ENCODE data around the gene CDH24. TPM values are rescaled to one million over a fixed set of nuclear protein-coding genes. Genes with fewer than 3 reads are reported as not detected.

The CDH24 gene
- total and polyA plus RNA-seq, 2 experiments from 2014 or later: 4.4 to 17.8 TPM

- TF ChIP-seq CTCF (conservative IDR thresholded peaks at IDR 0.05; ENCODE audit: low read depth in 2 of 2): no peak
- TF ChIP-seq JUNB (IDR thresholded peaks at IDR 0.05; ENCODE audit: unreplicated experiment): no peak
- TF ChIP-seq CREB1 (CRISPR knock-in tag; IDR thresholded peaks at IDR 0.05; ENCODE audit: low read depth): no peak
- no peak for TF ChIP-seq EZH2phosphoT487 (IDR thresholded peaks at IDR 0.05; ENCODE audit: unreplicated experiment)
- no peak for TF ChIP-seq NANOG (IDR thresholded peaks at IDR 0.05; ENCODE audit: borderline replicate concordance)
Observed at GRCh38 chr14:23055621-23056144, 1.6 kb downstream of the CDH24 start (continued).

DNA sequence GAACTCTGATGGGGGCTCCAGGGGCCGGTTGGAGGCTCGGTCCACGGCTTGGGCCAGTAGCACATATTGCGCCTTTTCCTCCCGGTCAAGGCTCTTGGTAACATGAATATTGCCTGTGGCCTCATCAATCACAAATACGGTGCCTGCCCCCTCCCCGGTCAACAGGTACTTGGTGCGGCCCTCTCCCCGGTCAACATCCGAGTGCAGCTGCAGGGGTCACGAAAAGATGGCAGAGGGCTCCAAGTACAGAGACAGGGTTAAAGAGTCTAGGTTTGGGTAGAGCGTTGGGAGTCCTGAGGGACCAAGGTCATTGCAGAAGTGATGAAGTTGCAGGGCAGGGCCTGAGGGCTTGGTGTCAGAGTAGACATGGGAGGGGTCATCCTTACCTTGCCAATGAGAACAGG lies 2.2 kb downstream of the CDH24 start:
- peaks cover 18% of the 10 kb centered on the region for H3K27me3 Mint-ChIP-seq (ENCODE audit: insufficient read depth, low read depth, poor library complexity)
- H3K36me3 Mint-ChIP-seq (ENCODE audit: low read depth): peaks cover 31% of the 10 kb centered on the region
- no peak for TF ChIP-seq NANOG (IDR thresholded peaks at IDR 0.05; ENCODE audit: borderline replicate concordance)
- no peak for TF ChIP-seq CTCF (conservative IDR thresholded peaks at IDR 0.05; ENCODE audit: low read depth in 2 of 2)
- no peak for TF ChIP-seq ZNF114 (CRISPR knock-in tag; IDR thresholded peaks at IDR 0.05)
- no peak for TF ChIP-seq STAT1 (IDR thresholded peaks at IDR 0.05; ENCODE audit: unreplicated experiment)
- TF ChIP-seq CREB1 (CRISPR knock-in tag; IDR thresholded peaks at IDR 0.05; ENCODE audit: low read depth): no peak
- TF ChIP-seq JUNB (IDR thresholded peaks at IDR 0.05; ENCODE audit: unreplicated experiment): no peak
- TF ChIP-seq ETS1 (IDR thresholded peaks at IDR 0.05): no peak
- TF ChIP-seq EZH2phosphoT487 (IDR thresholded peaks at IDR 0.05; ENCODE audit: unreplicated experiment): no peak
- no peak for TF ChIP-seq REST (IDR thresholded peaks at IDR 0.05; ENCODE audit: unreplicated experiment)
- TF ChIP-seq POLR2AphosphoS5 (IDR thresholded peaks at IDR 0.05; ENCODE audit: low read depth): no peak
- TF ChIP-seq EZH2 (IDR thresholded peaks at IDR 0.05; ENCODE audit: low read depth, unreplicated experiment): no peak
- TF ChIP-seq ZNF331 (CRISPR knock-in tag; IDR thresholded peaks at IDR 0.05; ENCODE audit: low read depth): no peak

More for the DNA sequence above, 2.2 kb downstream of the CDH24 start:
- Histone ChIP-seq H3K4me2 (no peak overlapping the region), H3K36me3 (ENCODE audit: insufficient read depth) (peaks cover under 1% of the 10 kb centered on the region), H3K79me2 (replicated peaks; ENCODE audit: insufficient read depth) (no peaks in the 10 kb centered on the region), H2AFZ (no peak overlapping the region), H4K20me1 (replicated peaks; ENCODE audit: insufficient read depth) (peaks cover 4% of the 10 kb centered on the region; the same call in 1 of the 2 replicates), H3K4me1 (ENCODE audit: insufficient read depth) (peaks cover 14% of the 10 kb centered on the region; the same call in 1 of the 2 replicates), H3K4me3 (no peak overlapping the region), H3K27ac (ENCODE audit: low read depth) (no peak overlapping the region), H3K9me2 (ENCODE audit: insufficient read depth) (no peaks in the 10 kb centered on the region), H3K27me3 (ENCODE audit: insufficient read depth) (peaks cover 4% of the 10 kb centered on the region; the same call in 1 of the 2 replicates), H3F3A (replicated peaks; ENCODE audit: low read depth) (peaks cover 12% of the 10 kb centered on the region)
- Mint-ChIP-seq H3K27ac (no peak overlapping the region), H3K4me1 (peaks cover 15% of the 10 kb centered on the region), H3K4me3 (no peak overlapping the region; the same call in 2 of the 3 replicates), H3K9me3 (no peaks in the 10 kb centered on the region)
- DNase-seq (ENCODE audit: low spot score) (no peak), ATAC-seq (no peak)
